GM12878 (cell line): Measurements from ENCODE around the gene POLR1G. TPM values are rescaled to one million over a fixed set of nuclear protein-coding genes. Genes with fewer than 3 reads are reported as not detected.
A peak's percentile ranks its signal among the peaks of the same experiment; 100 is the strongest.

Source experiments
- ATF7 ChIP-seq: fragments of 450-650 bp; IDR thresholded peaks from 2 replicates; pipeline ENCODE4 v1.6.1; 2016; ENCODE audit warnings: low read depth, mild to moderate bottlenecking
- BMI1 ChIP-seq: fragments of 450-650 bp; IDR thresholded peaks from 2 replicates; pipeline ENCODE4 v1.6.1; 2016; ENCODE audit warnings: mild to moderate bottlenecking, moderate library complexity, borderline replicate concordance
- BRCA1 ChIP-seq: IDR thresholded peaks from 2 replicates; pipeline ENCODE4 v1.6.1; 2011; ENCODE audit warnings: low read depth, low read length, improper control_type of control experiment
- CHD2 ChIP-seq: IDR thresholded peaks from 2 replicates; pipeline ENCODE4 v1.6.1; 2011; ENCODE audit warnings: low read depth, low read length, improper control_type of control experiment, borderline replicate concordance
- CREB1 ChIP-seq: IDR thresholded peaks from 2 replicates; pipeline ENCODE4 v1.6.1; 2012; ENCODE audit warnings: low read depth, mild to moderate bottlenecking, inconsistent platforms
- DPF2 ChIP-seq: fragments of 450-650 bp; IDR thresholded peaks from 2 replicates; pipeline ENCODE4 v1.6.1; 2017; ENCODE audit warnings: mild to moderate bottlenecking
- EGR1 ChIP-seq, 2 experiments: IDR thresholded peaks; 1 replicate in 1 of 2; 2 replicates in 1 of 2; pipeline ENCODE4 v1.6.1; 2011 to 2012; ENCODE audit warnings: low read depth in 2 of 2, low read length in 2 of 2, borderline replicate concordance in 1 of 2, mild to moderate bottlenecking in 1 of 2, moderate library complexity in 1 of 2
- EZH2 ChIP-seq: IDR thresholded peaks from 2 replicates; pipeline ENCODE4 v1.6.1; 2012; ENCODE audit warnings: low read depth, mild to moderate bottlenecking, control low read depth, inconsistent platforms, low read length, borderline replicate concordance; ENCODE audit not compliant: control insufficient read depth
- GATAD2B ChIP-seq: fragments of 450-650 bp; conservative IDR thresholded peaks from 2 replicates; pipeline ENCODE4 v1.6.1; 2017; ENCODE audit warnings: low read depth, mild to moderate bottlenecking, moderate library complexity
- LARP7 ChIP-seq: fragments of 450-650 bp; IDR thresholded peaks from 2 replicates; pipeline ENCODE4 v1.6.1; 2017; ENCODE audit warnings: mild to moderate bottlenecking
- MXI1 ChIP-seq: fragments of 150-350 bp; IDR thresholded peaks from 2 replicates; pipeline ENCODE4 v1.6.1; 2011; ENCODE audit warnings: low read depth, mild to moderate bottlenecking, inconsistent platforms, low read length, improper control_type of control experiment
- NR2F1 ChIP-seq: fragments of 450-650 bp; conservative IDR thresholded peaks from 2 replicates; pipeline ENCODE4 v1.6.1; 2017; ENCODE audit warnings: mild to moderate bottlenecking
- POLR2A ChIP-seq: IDR thresholded peaks from 2 replicates; pipeline ENCODE4 v1.6.1; 2011; ENCODE audit warnings: low read depth, mild to moderate bottlenecking, low read length
- RB1 ChIP-seq: fragments of 450-650 bp; formaldehyde crosslinking; IDR thresholded peaks from 2 replicates; pipeline ENCODE4 v1.6.1; 2017; ENCODE audit warnings: mild to moderate bottlenecking, borderline replicate concordance
- polyA plus RNA-seq, 11 experiments: library from polyadenylated mRNA; depleted of rRNA in 4 of 11; unstranded in 6 of 11; stranded (reverse) in 5 of 11; fragments of >200 nt; fragmentation: Nextera tagmentation in 4 of 11; fragmentation: Illumina TruSeq in 1 of 11; extraction: Ambion mirVana in 4 of 11; extraction: Trizol in 1 of 11; gene quantifications; 1 replicate in 1 of 11; 2 replicates in 10 of 11; pipeline versions ENCODE4 v1.2.1 to v1.2.3, GENCODE V29; 2011 to 2016; ENCODE audit warnings: inconsistent platforms in 2 of 11, missing spikeins in 2 of 11, low read depth in 1 of 11
- total RNA-seq, 4 experiments: library from RNA; depleted of rRNA in 3 of 4; stranded (reverse); fragments of >200 nt in 3 of 4; fragmentation: Illumina TruSeq in 1 of 4; extraction: Trizol in 1 of 4; gene quantifications; 2 replicates each; pipeline versions ENCODE4 v1.2.1 to v1.2.3, GENCODE V29; 2013 to 2021

Gene POLR1G
- total and polyA plus RNA-seq, 10 of the 15 experiments (the other 5 are each of a cell fraction or from before 2014, with no cell fraction given): 2.0 to 30.9 (median 20.5) TPM

DNA sequence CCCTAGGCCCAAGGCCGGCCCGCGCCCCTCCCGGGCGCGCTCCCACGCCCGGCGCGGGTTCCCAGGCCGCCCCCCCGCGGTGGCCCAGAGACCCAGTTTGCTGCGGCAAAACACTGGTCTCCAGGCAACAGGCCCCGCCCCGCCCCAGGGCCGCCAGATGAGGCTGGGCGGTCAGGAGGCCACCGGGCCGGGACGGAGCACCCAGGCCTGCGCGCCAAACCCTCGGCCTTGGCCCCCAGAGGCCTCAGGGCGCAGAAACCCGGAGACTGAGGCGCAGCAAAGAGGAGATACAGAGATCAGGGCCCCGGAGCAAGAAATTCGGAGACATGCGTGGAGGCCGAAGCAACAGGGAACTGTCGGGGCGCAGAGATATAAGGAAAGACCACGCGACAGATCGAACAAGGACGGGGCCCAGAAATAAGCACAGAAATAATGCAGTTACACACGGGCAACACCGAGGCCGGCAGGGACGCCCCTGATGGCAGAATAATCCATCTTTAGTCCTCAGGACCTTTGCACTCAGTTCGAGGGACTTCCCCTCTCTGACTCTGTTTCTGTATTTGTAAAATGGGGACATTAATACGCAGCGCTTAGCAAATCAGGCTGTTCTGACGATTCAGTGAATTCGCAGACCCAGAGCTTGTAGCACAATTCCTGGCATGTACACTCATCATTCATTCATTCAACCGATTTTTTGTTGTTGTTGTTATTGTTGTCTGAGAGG, 38.0 kb downstream of the POLR1G start (continued):
- TF ChIP-seq NR2F1 (peak; percentile 90), EGR1 (IDR thresholded peaks at IDR 0.05; ENCODE audit: borderline replicate concordance in 1 of 2, low read depth in 2 of 2, low read length in 2 of 2) (peak in 1 of 2 experiments; percentile 69; a peak in 1 of 3 replicates), CREB1 (0 out of 2 replicates have a peak, but pooled peaks have one; percentile 4), EZH2 (no peak), ATF7 (no peak), LARP7 (0 out of 2 replicates have a peak, but pooled peaks have one; percentile 20), CHD2 (no peak), GATAD2B (peak; percentile 50), BRCA1 (no peak), MXI1 (peak; percentile 72; the same call in 1 of the 2 replicates), BMI1 (peak; percentile 81), POLR2A (peak; percentile 63), DPF2 (peak; percentile 42; the same call in 1 of the 2 replicates), RB1 (peak; percentile 59; the same call in 1 of the 2 replicates)
